CD14-positive monocyte (primary cell): ENCODE data around the gene GHDC. TPM values are rescaled to one million over a fixed set of nuclear protein-coding genes. Genes with fewer than 3 reads are reported as not detected.
A peak's percentile ranks its signal among the peaks of the same experiment; 100 is the strongest.
"Not testable (repeated sequence)": the region's sequence is repeated elsewhere in the genome, so short reads cannot be mapped to it uniquely, and the experiment has no call there.

Source experiments
- DNase-seq, 3 donors: peaks; one replicate each; pipeline ENCODE4 v3.0.0-alpha.2; 2011 to 2022
- H2AFZ ChIP-seq: 2 replicates; pipeline ENCODE4 v1.6.0; 2012; ENCODE audit warnings: mild to moderate bottlenecking, low read depth, low read length, inconsistent platforms; ENCODE audit not compliant: insufficient read depth, poor library complexity, severe bottlenecking
- H3K27ac ChIP-seq, 2 donors: 1 replicate in 1 of 2; 2 replicates in 1 of 2; pipeline ENCODE4 v1.5.1; 2012 to 2013; ENCODE audit warnings: low read length in 2 of 2, control low read depth in 1 of 2, inconsistent platforms in 1 of 2, low read depth in 1 of 2, mild to moderate bottlenecking in 1 of 2
- H3K27me3 ChIP-seq, 2 donors: one replicate each; pipeline versions ENCODE4 v1.6.0 to v1.6.1; 2011 to 2013; ENCODE audit warnings: low read length in 2 of 2; ENCODE audit not compliant: control insufficient read depth in 2 of 2, insufficient read depth in 2 of 2
- H3K36me3 ChIP-seq, 2 donors: replicated peaks in 1 of 2; 1 replicate in 1 of 2; 2 replicates in 1 of 2; pipeline versions ENCODE4 v1.5.1 to v1.6.1; 2012 to 2013; ENCODE audit warnings: low read length in 2 of 2, control low read depth in 1 of 2, inconsistent platforms in 1 of 2, mild to moderate bottlenecking in 1 of 2; ENCODE audit not compliant: insufficient read depth in 2 of 2, control insufficient read depth in 1 of 2
- H3K4me1 ChIP-seq, 2 donors: 1 replicate in 1 of 2; 2 replicates in 1 of 2; pipeline versions ENCODE4 v1.5.1 to v1.6.1; 2012 to 2013; ENCODE audit warnings: low read length in 2 of 2, control low read depth in 1 of 2, inconsistent platforms in 1 of 2, mild to moderate bottlenecking in 1 of 2, moderate library complexity in 1 of 2; ENCODE audit not compliant: insufficient read depth in 2 of 2, control insufficient read depth in 1 of 2
- H3K4me2 ChIP-seq: replicated peaks from 2 replicates; pipeline ENCODE3; 2012; ENCODE audit warnings: low read length, moderate library complexity, mild to moderate bottlenecking; ENCODE audit not compliant: poor library complexity, severe bottlenecking; ENCODE audit errors: extremely low read depth
- H3K4me3 ChIP-seq, 3 experiments: fragments of 200-600 bp in 1 of 3; sonication (generic) in 1 of 3; replicated peaks in 1 of 3; 1 replicate in 2 of 3; 2 replicates in 1 of 3; pipeline ENCODE4 v1.5.1; 2011 to 2013; ENCODE audit warnings: low read length in 3 of 3, mild to moderate bottlenecking in 3 of 3, control low read depth in 2 of 3, low read depth in 2 of 3, inconsistent platforms in 1 of 3, moderate library complexity in 1 of 3
- H3K79me2 ChIP-seq: 2 replicates; pipeline ENCODE4 v1.6.0; 2012; ENCODE audit warnings: mild to moderate bottlenecking, control low read depth, inconsistent platforms, low read length, moderate library complexity; ENCODE audit not compliant: insufficient read depth
- H3K9ac ChIP-seq: 2 replicates; pipeline ENCODE4 v1.6.0; 2017; ENCODE audit warnings: low read length, mild to moderate bottlenecking; ENCODE audit not compliant: insufficient read depth, poor library complexity, severe bottlenecking
- H3K9me3 ChIP-seq, 2 donors: replicated peaks in 1 of 2; 1 replicate in 1 of 2; 2 replicates in 1 of 2; pipeline versions ENCODE4 v1.5.1 to v1.6.1; 2012 to 2013; ENCODE audit warnings: low read length in 2 of 2, control low read depth in 1 of 2; ENCODE audit not compliant: control insufficient read depth in 1 of 2, insufficient read depth in 1 of 2
- H4K20me1 ChIP-seq: 2 replicates; pipeline ENCODE4 v1.6.0; 2012; ENCODE audit warnings: mild to moderate bottlenecking, low read length, control low read depth, moderate library complexity; ENCODE audit not compliant: insufficient read depth
- H3K27ac Mint-ChIP-seq, 7 donors: one replicate each; pipeline ENCODE4 v1.8.0; 2020; ENCODE audit warnings: mild to moderate bottlenecking in 7 of 7, mixed read lengths in 7 of 7, moderate library complexity in 6 of 7, inconsistent platforms in 2 of 7
- H3K27me3 Mint-ChIP-seq, 3 donors: one replicate each; pipeline ENCODE4 v1.8.0; 2021 to 2022; ENCODE audit warnings: low read depth in 3 of 3, mild to moderate bottlenecking in 3 of 3, mixed read lengths in 3 of 3, moderate library complexity in 3 of 3, inconsistent platforms in 1 of 3
- H3K36me3 Mint-ChIP-seq, 2 donors: one replicate each; pipeline ENCODE4 v1.8.0; 2020; ENCODE audit warnings: mixed read lengths in 2 of 2, inconsistent platforms in 1 of 2, mild to moderate bottlenecking in 1 of 2
- H3K4me1 Mint-ChIP-seq: one replicate; pipeline ENCODE4 v1.8.0; 2020; ENCODE audit warnings: mild to moderate bottlenecking, mixed read lengths
- H3K4me3 Mint-ChIP-seq, 2 donors: one replicate each; pipeline ENCODE4 v1.8.0; 2020; ENCODE audit warnings: mild to moderate bottlenecking in 2 of 2, mixed read lengths in 2 of 2, moderate library complexity in 1 of 2
- H3K9me3 Mint-ChIP-seq, 7 donors: one replicate each; pipeline ENCODE4 v1.8.0; 2020 to 2022; ENCODE audit warnings: mixed read lengths in 7 of 7, mild to moderate bottlenecking in 6 of 7, moderate library complexity in 6 of 7, inconsistent platforms in 2 of 7
- WGBS: methylation state at CpG from one replicate; pipeline ENCODE4 v1.1.5; 2013; ENCODE audit warnings: missing lambda C conversion rate; ENCODE audit not compliant: insufficient coverage; 5-methylcytosine and 5-hydroxymethylcytosine counted together
- intact Hi-C, 2 donors: fragments of 100-400 bp; cut with micrococcal nuclease; formaldehyde crosslinking; loops; one replicate each; pipeline versions ENCODE4 v1.15.0 to v1.15.1; 2023
- polyA plus RNA-seq, 3 donors: library from polyadenylated mRNA; depleted of rRNA in 1 of 3; unstranded in 2 of 3; stranded (reverse) in 1 of 3; fragments of 300-500 nt in 2 of 3; fragments of >200 nt in 1 of 3; fragmentation: Illumina TruSeq in 2 of 3; gene quantifications; 1 replicate in 2 of 3; 2 replicates in 1 of 3; pipeline ENCODE4 v1.2.3, GENCODE V29; 2012 to 2021
- TF ChIP-seq, protein P1 (sequence below): fragments of 200-600 bp; IDR thresholded peaks from one replicate; pipeline ENCODE4 v1.8.0; 2022; ENCODE audit warnings: antibody characterized with exemption, mild to moderate bottlenecking

GHDC gene
- polyA plus RNA-seq, 3 donors, result 20.0 to 31.6 (median 20.6) TPM

- DNase-seq, result no peak
Observed at GRCh38 chr17:42210046-42210445, 15.8 kb upstream of the GHDC start.

DNA sequence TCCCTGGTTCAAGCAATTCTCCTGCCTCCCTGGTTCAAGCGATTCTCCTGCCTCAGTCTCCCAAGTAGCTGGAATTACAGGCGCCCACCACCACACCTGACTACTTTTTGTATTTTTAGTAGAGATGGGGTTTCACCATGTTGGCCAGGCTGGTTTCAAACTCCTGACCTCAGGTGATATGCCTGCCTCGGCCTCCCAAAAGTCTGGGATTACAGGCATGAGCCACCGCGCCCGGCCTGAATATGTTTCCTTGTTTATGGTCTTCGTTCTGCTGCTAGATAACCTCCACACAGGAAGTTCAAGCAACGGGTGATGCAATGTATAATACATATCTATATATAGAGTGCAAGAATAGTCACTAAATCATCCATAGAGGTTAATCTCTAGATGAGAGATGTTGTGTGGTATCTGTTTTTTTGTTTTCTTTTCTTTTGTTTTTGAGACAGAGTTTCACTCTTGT, 11.9 kb upstream of the GHDC start:
- WGBS, result 0% methylated on average over 1 of the region's 8 CpGs
- intact Hi-C loops, result not testable (repeated sequence)
- H3K4me3 Mint-ChIP-seq, result peak overlapping the region; percentile 46 to 50

More at GRCh38 chr17:42210046-42210445, 15.8 kb upstream of the GHDC start:
- Mint-ChIP-seq H3K36me3 (peaks cover 59 to 85% of the 10 kb centered on the region in 2 donors), H3K4me3 (no peak overlapping the region), H3K4me1 (peaks cover 14% of the 10 kb centered on the region), H3K27ac (no peak overlapping the region), H3K27me3 (peaks cover 0 to 1% (median 0%) of the 10 kb centered on the region in 3 donors), H3K9me3 (no peaks in the 10 kb centered on the region)
- no peak overlapping the region for H3K9ac ChIP-seq
- no peaks in the 10 kb centered on the region for H3K27me3 ChIP-seq
- intact Hi-C loops, result no loop called here
- H4K20me1 ChIP-seq, result no peaks in the 10 kb centered on the region
- no peak overlapping the region for H3K27ac ChIP-seq
- H3K79me2 ChIP-seq, result no peaks in the 10 kb centered on the region
- H2AFZ ChIP-seq, result no peak overlapping the region
- H3K36me3 ChIP-seq, result peaks cover 62 to 89% of the 10 kb centered on the region in 2 donors
- peaks cover 14 to 17% of the 10 kb centered on the region in 2 donors for H3K4me1 ChIP-seq
- no peak overlapping the region for H3K4me2 ChIP-seq
- TF ChIP-seq, protein P1, sequence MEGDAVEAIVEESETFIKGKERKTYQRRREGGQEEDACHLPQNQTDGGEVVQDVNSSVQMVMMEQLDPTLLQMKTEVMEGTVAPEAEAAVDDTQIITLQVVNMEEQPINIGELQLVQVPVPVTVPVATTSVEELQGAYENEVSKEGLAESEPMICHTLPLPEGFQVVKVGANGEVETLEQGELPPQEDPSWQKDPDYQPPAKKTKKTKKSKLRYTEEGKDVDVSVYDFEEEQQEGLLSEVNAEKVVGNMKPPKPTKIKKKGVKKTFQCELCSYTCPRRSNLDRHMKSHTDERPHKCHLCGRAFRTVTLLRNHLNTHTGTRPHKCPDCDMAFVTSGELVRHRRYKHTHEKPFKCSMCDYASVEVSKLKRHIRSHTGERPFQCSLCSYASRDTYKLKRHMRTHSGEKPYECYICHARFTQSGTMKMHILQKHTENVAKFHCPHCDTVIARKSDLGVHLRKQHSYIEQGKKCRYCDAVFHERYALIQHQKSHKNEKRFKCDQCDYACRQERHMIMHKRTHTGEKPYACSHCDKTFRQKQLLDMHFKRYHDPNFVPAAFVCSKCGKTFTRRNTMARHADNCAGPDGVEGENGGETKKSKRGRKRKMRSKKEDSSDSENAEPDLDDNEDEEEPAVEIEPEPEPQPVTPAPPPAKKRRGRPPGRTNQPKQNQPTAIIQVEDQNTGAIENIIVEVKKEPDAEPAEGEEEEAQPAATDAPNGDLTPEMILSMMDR, result no peak
- H3K9me3 ChIP-seq, result no peaks in the 10 kb centered on the region
- no peak overlapping the region for H3K4me3 ChIP-seq
- 100% methylated on average over 4 of the region's 6 CpGs for WGBS

More for the DNA sequence above, 11.9 kb upstream of the GHDC start:
- not testable (repeated sequence) for H3K9ac ChIP-seq, H4K20me1 ChIP-seq, H3K27me3 ChIP-seq, H3K9me3 Mint-ChIP-seq, H3K27me3 Mint-ChIP-seq, H3K79me2 ChIP-seq, H3K9me3 ChIP-seq, H2AFZ ChIP-seq
- Histone ChIP-seq H3K4me3 (peak overlapping the region in 1 of 3 experiments; percentile 39), H3K36me3 (peaks cover 63 to 89% of the 10 kb centered on the region in 2 donors), H3K4me2 (peak overlapping the region; percentile 39), H3K27ac (peak overlapping the region; percentile 23 to 53), H3K4me1 (peaks cover 14 to 17% of the 10 kb centered on the region in 2 donors)
- DNase-seq, result peak; percentile 35 to 59 (median 49)
- Mint-ChIP-seq H3K27ac (peak overlapping the region; percentile 70 to 91 (median 84)), H3K4me1 (peaks cover 14% of the 10 kb centered on the region), H3K36me3 (peaks cover 68 to 92% of the 10 kb centered on the region in 2 donors)
